22Rv1 (cell line): ENCODE measurements around the gene PSMB11.
"Not testable (repeated sequence)": the region's sequence is repeated elsewhere in the genome, so short reads cannot be mapped to it uniquely, and the experiment has no call there.

Source experiments
- H3K27ac ChIP-seq: fragments of 450-650 bp; 2 replicates; pipeline ENCODE4 v1.5.1; 2017
- CTCF ChIP-seq: fragments of 450-650 bp; IDR thresholded peaks from 2 replicates; pipeline ENCODE4 v1.5.1; 2017; ENCODE audit warnings: mild to moderate bottlenecking
- ZFX ChIP-seq: fragments of 450-650 bp; IDR thresholded peaks from 2 replicates; pipeline ENCODE4 v1.6.1; 2017; ENCODE audit warnings: antibody characterized with exemption, borderline replicate concordance

PSMB11 gene

DNA sequence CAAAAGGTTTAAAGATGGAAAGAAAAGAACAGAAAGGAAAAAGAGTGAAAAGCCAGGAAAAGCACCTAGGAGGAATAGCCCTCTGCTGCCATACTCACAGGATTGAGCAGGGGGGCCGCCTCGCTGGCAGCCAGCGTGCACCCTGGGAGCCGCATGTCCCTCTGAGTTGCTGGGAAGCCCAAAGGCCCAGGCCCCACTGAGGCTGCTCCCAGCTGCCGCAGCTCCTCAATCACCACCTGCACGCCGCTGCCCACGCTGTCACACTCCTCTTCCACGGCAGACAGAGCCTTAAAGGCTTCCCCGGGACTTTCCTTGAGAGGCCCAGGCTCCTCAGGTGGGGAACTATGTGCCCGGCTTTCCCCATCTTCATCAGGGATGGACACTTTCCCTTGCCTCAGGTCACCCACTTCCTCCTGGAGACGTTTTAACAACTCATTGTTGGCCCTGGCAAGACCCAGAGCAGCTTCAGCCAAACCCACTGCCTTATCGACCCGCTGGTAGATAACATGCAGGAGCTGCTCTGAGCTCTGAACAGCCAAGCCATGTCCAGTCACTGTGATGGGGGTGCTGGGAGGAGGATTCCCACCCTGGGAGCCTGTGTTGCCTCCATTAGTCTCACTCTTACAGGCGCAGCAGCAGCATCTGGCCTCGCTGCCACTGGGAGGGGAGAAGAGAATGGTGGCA is 43.5 kb upstream of the PSMB11 start:
- no peak overlapping the region for H3K27ac ChIP-seq
- TF ChIP-seq ZFX (no peak), CTCF (no peak)

DNA sequence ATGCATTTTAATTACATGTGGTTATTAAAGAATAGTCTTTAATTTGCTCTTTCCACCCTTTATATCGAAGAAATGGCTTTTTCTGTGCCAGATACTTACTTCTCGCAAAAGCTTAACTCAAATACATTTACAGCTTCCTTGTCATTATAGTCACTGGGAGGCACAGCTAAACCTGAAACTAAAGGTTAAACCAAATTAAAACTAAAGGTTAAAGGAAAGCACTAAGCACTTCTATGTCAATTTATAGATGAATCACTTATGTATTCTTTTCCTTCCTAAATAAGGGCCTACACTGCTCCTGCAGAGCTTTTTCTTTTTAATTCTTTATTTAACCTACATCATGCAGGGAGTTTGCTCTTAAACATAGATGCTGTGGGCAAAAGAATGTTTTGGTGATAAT is 41.2 kb upstream of the PSMB11 start:
- TF ChIP-seq ZFX (no peak), CTCF (no peak)
- no peak overlapping the region for H3K27ac ChIP-seq

DNA sequence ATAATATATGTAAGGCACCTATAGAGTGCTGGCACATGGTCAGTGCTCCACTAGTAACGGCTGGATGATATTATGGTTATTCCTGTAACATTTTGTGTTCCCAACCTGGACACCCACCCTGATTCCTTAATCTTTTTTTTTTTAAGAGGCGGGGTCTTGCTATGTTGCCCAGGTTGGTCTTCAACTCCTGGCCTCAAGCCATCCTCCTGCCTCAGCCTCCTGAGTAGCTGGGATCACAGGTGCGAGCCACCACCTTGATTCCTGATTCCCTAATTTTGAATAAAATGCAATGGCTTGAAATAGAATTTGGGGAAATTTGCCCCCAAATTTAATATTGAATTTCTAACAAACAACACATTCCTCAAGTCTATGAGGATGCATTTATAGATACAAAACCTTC is 39.4 kb upstream of the PSMB11 start:
- no peak overlapping the region for H3K27ac ChIP-seq
- TF ChIP-seq ZFX, result no peak
- TF ChIP-seq CTCF, result no peak

DNA sequence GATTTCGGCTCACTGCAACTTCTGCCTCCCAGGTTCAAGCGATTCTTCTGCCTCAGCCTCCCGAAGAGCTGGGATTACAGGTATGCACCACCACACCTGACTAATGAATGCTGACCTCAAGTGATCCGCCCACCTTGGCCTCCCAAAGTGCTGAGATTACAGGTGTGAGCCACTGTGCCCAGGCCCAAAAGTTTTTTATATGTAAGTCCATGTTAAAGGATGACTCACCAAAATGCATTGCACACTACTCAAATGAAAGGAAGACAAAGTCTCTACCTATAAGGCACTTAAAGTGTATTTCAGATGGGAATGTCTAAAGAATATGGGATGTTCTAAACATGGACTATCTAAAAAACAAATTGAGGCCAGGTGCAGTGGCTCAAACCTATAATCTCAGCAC is 37.7 kb upstream of the PSMB11 start:
- not testable (repeated sequence) for H3K27ac ChIP-seq

- TF ChIP-seq CTCF, result no peak
- peak overlapping the region; percentile 98 for H3K27ac ChIP-seq
Measured at GRCh38 chr14:23005451-23006187, 36.4 kb upstream of the PSMB11 start.

GRCh38 chr14:23006188-23006534 is 35.9 kb upstream of the PSMB11 start:
- peak overlapping the region; percentile 98 for H3K27ac ChIP-seq
- no peak for TF ChIP-seq ZFX
- TF ChIP-seq CTCF, result no peak

DNA sequence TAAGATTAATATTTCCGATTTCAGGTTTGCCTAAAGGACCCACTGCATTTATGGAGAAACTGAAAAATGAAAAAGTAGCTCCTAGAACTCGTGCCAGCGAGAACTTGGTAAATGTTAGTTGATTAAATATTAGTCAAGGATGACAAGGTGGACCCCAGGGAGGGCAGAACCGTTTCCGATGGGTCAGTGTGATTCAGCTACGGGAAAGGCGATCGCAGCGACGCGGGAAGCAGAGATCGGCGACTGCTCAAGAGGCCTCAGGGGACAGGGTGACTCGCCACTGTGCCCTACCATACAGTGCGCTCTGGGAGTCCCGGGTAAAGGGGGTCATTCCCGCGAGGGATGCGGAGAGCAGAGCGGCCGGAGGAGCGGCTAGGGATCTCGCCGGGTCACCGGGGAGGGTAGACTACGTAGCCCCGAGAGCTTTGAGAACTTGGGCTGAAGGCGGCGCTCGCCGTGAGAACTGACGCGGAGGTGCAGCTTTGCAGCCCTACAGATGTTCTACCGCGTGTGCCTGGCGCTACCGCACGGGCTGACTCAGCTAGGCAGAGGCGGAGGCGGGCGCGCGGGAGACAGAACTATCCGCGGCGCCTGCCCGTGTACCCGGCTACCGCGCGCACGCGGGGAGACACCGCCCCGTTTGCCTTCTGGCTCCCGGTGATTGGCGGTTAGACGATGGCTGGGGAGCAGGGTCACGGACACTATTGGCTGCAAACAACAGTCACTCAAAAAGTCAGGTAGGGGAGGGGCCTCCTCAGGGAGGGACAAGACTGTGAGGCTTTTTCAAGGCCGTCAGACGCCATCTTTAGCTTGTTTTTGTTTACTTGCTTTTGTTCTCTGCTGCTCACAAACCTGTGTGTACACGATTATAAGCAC is 35.2 kb upstream of the PSMB11 start:
- peak overlapping the region; percentile 98 for H3K27ac ChIP-seq
- TF ChIP-seq ZFX (no peak), CTCF (0 out of 2 replicates have a peak, but pooled peaks have one; percentile 26)
